GM12878 (cell line): Measurements from ENCODE around the gene C11orf91. TPM values are rescaled to one million over a fixed set of nuclear protein-coding genes. Genes with fewer than 3 reads are reported as not detected.

Experiments
- ATAC-seq: fragments of 200-7000 bp; cut with Tn5 transposase; 3 replicates; pipeline ENCODE4 v1.9.1; 2020; ENCODE audit warnings: mild to moderate bottlenecking, moderate library complexity
- BruUV-seq: library from RNA; stranded (reverse); fragments of 400-500 nt; replicated peaks from 2 replicates; lab custom pipeline; 2021; lab: Mats Ljungman, UMichigan
- CTCF ChIA-PET: fragments of 300-600 bp; sonication (Branson Sonifier 250); formaldehyde crosslinking; extraction: SDS; loops from one replicate; lab custom pipeline; 2021; ENCODE audit warnings: inconsistent platforms; lab: Yijun Ruan, JAX
- POLR2A ChIA-PET: fragments of 350-600 bp; formaldehyde crosslinking; extraction: SDS; loops from one replicate; lab custom pipeline; 2021; ENCODE audit warnings: inconsistent platforms; lab: Charles Lee
- RAD21 ChIA-PET: fragments of 300-600 bp; sonication (Branson Sonifier 250); formaldehyde crosslinking; loops from one replicate; lab custom pipeline; 2023; ENCODE audit warnings: antibody characterized with exemption; ENCODE audit not compliant: unreplicated experiment; lab: Charles Lee
- SMC1A ChIA-PET: fragments of 300-600 bp; sonication (Branson Sonifier 250); formaldehyde crosslinking; loops from one replicate; lab custom pipeline; 2023; ENCODE audit not compliant: unreplicated experiment, uncharacterized antibody; lab: Charles Lee
- DNase-seq: peaks from one replicate; pipeline ENCODE4 v3.0.0-alpha.2; 2011; ENCODE audit warnings: low read depth, low spot score
- FAIRE-seq: peaks from 3 replicates; lab custom pipeline; 2011; peaks lifted over from hg19 to GRCh38; lab: Jason Lieb, UNC
- H2AFZ ChIP-seq: 2 replicates; pipeline ENCODE4 v1.6.0; 2011; ENCODE audit warnings: low read depth, low read length, control low read depth; ENCODE audit not compliant: control insufficient read depth
- H3K27ac ChIP-seq: 2 replicates; pipeline ENCODE4 v1.5.1; 2011; ENCODE audit warnings: control low read depth; ENCODE audit not compliant: control insufficient read depth, insufficient read depth
- H3K27me3 ChIP-seq, 2 experiments: replicated peaks in 1 of 2; 2 replicates each; pipeline versions ENCODE4 v1.6.0 to v1.6.1; 2011; ENCODE audit warnings: low read length in 1 of 2; ENCODE audit not compliant: control insufficient read depth in 2 of 2, insufficient read depth in 2 of 2
- H3K36me3 ChIP-seq, 2 experiments: 2 replicates each; pipeline ENCODE4 v1.5.1; 2011; ENCODE audit warnings: low read length in 1 of 2; ENCODE audit not compliant: control insufficient read depth in 2 of 2, insufficient read depth in 2 of 2
- H3K4me1 ChIP-seq: 2 replicates; pipeline ENCODE4 v1.6.1; 2011; ENCODE audit warnings: mild to moderate bottlenecking, low read length, moderate library complexity, mixed read lengths; ENCODE audit not compliant: control insufficient read depth, insufficient read depth
- H3K4me2 ChIP-seq: 2 replicates; pipeline ENCODE4 v1.6.0; 2011; ENCODE audit warnings: control low read depth; ENCODE audit not compliant: control insufficient read depth, insufficient read depth
- H3K4me3 ChIP-seq: fragments of 200-600 bp; sonication (generic); 2 replicates; pipeline ENCODE4 v1.5.1; 2016
- H3K79me2 ChIP-seq: 2 replicates; pipeline ENCODE4 v1.6.0; 2011; ENCODE audit warnings: low read length; ENCODE audit not compliant: control insufficient read depth, insufficient read depth
- H3K9ac ChIP-seq: 2 replicates; pipeline ENCODE4 v1.8.0; 2011; ENCODE audit warnings: low read length, control low read depth, mixed read lengths; ENCODE audit not compliant: control insufficient read depth, insufficient read depth
- H3K9me3 ChIP-seq: replicated peaks from 3 replicates; pipeline ENCODE4 v1.5.1; 2011; ENCODE audit warnings: mild to moderate bottlenecking, low read length; ENCODE audit not compliant: control insufficient read depth, insufficient read depth
- H4K20me1 ChIP-seq: 2 replicates; pipeline ENCODE4 v1.6.0; 2011; ENCODE audit not compliant: control insufficient read depth, insufficient read depth
- CBFB ChIP-seq: IDR thresholded peaks from 2 replicates; pipeline ENCODE4 v1.6.1; 2016; ENCODE audit warnings: antibody characterized with exemption, low read depth
- CBX3 ChIP-seq: fragments of 200-600 bp; sonication (generic); IDR thresholded peaks from 2 replicates; pipeline ENCODE4 v1.6.1; 2016; ENCODE audit warnings: low read depth, borderline replicate concordance
- CTCF ChIP-seq, 3 experiments: IDR thresholded peaks in 2 of 3; conservative IDR thresholded peaks in 1 of 3; 2 replicates each; pipeline ENCODE4 v1.5.1; 2011; ENCODE audit warnings: low read depth in 3 of 3, low read length in 3 of 3, mild to moderate bottlenecking in 3 of 3, control low read depth in 2 of 3, moderate library complexity in 2 of 3, inconsistent platforms in 1 of 3, mixed read lengths in 1 of 3; ENCODE audit not compliant: control insufficient read depth in 2 of 3, insufficient read depth in 1 of 3; ENCODE audit errors: extremely low read depth in 1 of 3
- E2F4 ChIP-seq: IDR thresholded peaks from 2 replicates; pipeline ENCODE4 v1.6.1; 2012; ENCODE audit warnings: low read depth, low read length, improper control_type of control experiment
- EZH2 ChIP-seq: IDR thresholded peaks from 2 replicates; pipeline ENCODE4 v1.6.1; 2012; ENCODE audit warnings: low read depth, mild to moderate bottlenecking, control low read depth, inconsistent platforms, low read length, borderline replicate concordance; ENCODE audit not compliant: control insufficient read depth
- HDAC2 ChIP-seq: fragments of 200-600 bp; sonication (generic); IDR thresholded peaks from 2 replicates; pipeline ENCODE4 v1.6.1; 2017
- IRF3 ChIP-seq: fragments of 450-650 bp; IDR thresholded peaks from 2 replicates; pipeline ENCODE4 v1.6.1; 2014; ENCODE audit warnings: mild to moderate bottlenecking
- KLF5 ChIP-seq: fragments of 450-650 bp; IDR thresholded peaks from 2 replicates; pipeline ENCODE4 v1.6.1; 2014; ENCODE audit warnings: mild to moderate bottlenecking; ENCODE audit not compliant: partially characterized antibody
- LARP7 ChIP-seq: fragments of 450-650 bp; IDR thresholded peaks from 2 replicates; pipeline ENCODE4 v1.6.1; 2017; ENCODE audit warnings: mild to moderate bottlenecking
- MEF2B ChIP-seq: fragments of 450-650 bp; IDR thresholded peaks from 2 replicates; pipeline ENCODE4 v1.6.1; 2018; ENCODE audit warnings: mild to moderate bottlenecking, moderate library complexity; ENCODE audit not compliant: partially characterized antibody, poor library complexity, severe bottlenecking
- POLR2AphosphoS2 ChIP-seq: IDR thresholded peaks from 2 replicates; pipeline ENCODE4 v1.6.1; 2011; ENCODE audit warnings: low read depth, mild to moderate bottlenecking, low read length, improper control_type of control experiment, moderate library complexity
- SIN3A ChIP-seq: IDR thresholded peaks from 2 replicates; pipeline ENCODE4 v1.6.1; 2012; ENCODE audit warnings: low read depth, low read length, improper control_type of control experiment
- SIX5 ChIP-seq: IDR thresholded peaks from 2 replicates; pipeline ENCODE4 v1.6.1; 2011; ENCODE audit warnings: mild to moderate bottlenecking, low read depth, low read length, moderate library complexity; ENCODE audit not compliant: severe bottlenecking
- SMARCA5 ChIP-seq: fragments of 450-650 bp; IDR thresholded peaks from 2 replicates; pipeline ENCODE4 v1.6.1; 2017; ENCODE audit warnings: mild to moderate bottlenecking
- TAF1 ChIP-seq: IDR thresholded peaks from 2 replicates; pipeline ENCODE4 v1.6.1; 2011; ENCODE audit warnings: mild to moderate bottlenecking, low read depth, low read length, borderline replicate concordance
- ZBTB40 ChIP-seq: fragments of 450-650 bp; IDR thresholded peaks from 2 replicates; pipeline ENCODE4 v1.6.1; 2016; ENCODE audit warnings: mild to moderate bottlenecking, moderate library complexity, borderline replicate concordance
- ZSCAN29 ChIP-seq: fragments of 450-650 bp; IDR thresholded peaks from 2 replicates; pipeline ENCODE4 v1.6.1; 2017; ENCODE audit warnings: mild to moderate bottlenecking, moderate library complexity
- WGBS: methylation state at CpG from one replicate; pipeline ENCODE4 v1.1.6; 2016; ENCODE audit warnings: low lambda C conversion rate; ENCODE audit not compliant: insufficient replicate concordance, insufficient coverage; ENCODE audit errors: missing lambda C conversion rate; 5-methylcytosine and 5-hydroxymethylcytosine counted together
- in situ Hi-C: fragments of 300-500 bp; cut with MboI; formaldehyde crosslinking; loops from 9 replicates; pipeline ENCODE4 v1.14.3; 2018; ENCODE audit warnings: mixed read lengths
- intact Hi-C: fragments of 100-400 bp; cut with micrococcal nuclease; formaldehyde crosslinking; loops from one replicate; pipeline ENCODE4 v1.14.2; 2022; ENCODE audit not compliant: unreplicated experiment
- polyA plus RNA-seq, 11 experiments: library from polyadenylated mRNA; depleted of rRNA in 4 of 11; unstranded in 6 of 11; stranded (reverse) in 5 of 11; fragments of >200 nt; fragmentation: Nextera tagmentation in 4 of 11; fragmentation: Illumina TruSeq in 1 of 11; extraction: Ambion mirVana in 4 of 11; extraction: Trizol in 1 of 11; gene quantifications; 1 replicate in 1 of 11; 2 replicates in 10 of 11; pipeline versions ENCODE4 v1.2.1 to v1.2.3, GENCODE V29; 2011 to 2016; ENCODE audit warnings: inconsistent platforms in 2 of 11, missing spikeins in 2 of 11, low read depth in 1 of 11
- total RNA-seq, 4 experiments: library from RNA; depleted of rRNA in 3 of 4; stranded (reverse); fragments of >200 nt in 3 of 4; fragmentation: Illumina TruSeq in 1 of 4; extraction: Trizol in 1 of 4; gene quantifications; 2 replicates each; pipeline versions ENCODE4 v1.2.1 to v1.2.3, GENCODE V29; 2013 to 2021

Gene C11orf91
- total and polyA plus RNA-seq, 10 of the 15 experiments (the other 5 are each of a cell fraction or from before 2014, with no cell fraction given): not detected

GRCh38 chr11:33718440-33718839 is 17.8 kb upstream of the C11orf91 start:
- no TSS peak for BruUV-seq
- intact Hi-C loops: no loop called here
- Histone ChIP-seq H3K4me1 (peaks cover 10% of the 10 kb centered on the region), H4K20me1 (peaks cover 2% of the 10 kb centered on the region; the same call in 1 of the 2 replicates), H3K79me2 (peaks cover 12% of the 10 kb centered on the region), H3K36me3 (peaks cover 24 to 39% of the 10 kb centered on the region in 2 experiments; a peak in 3 of 4 replicates), H3K9me3 (no peaks in the 10 kb centered on the region), H2AFZ (no peak overlapping the region), H3K4me3 (no peak overlapping the region), H3K27me3 (no peaks in the 10 kb centered on the region), H3K9ac (no peak overlapping the region), H3K4me2 (no peak overlapping the region), H3K27ac (no peak overlapping the region)
- in situ Hi-C loops: no loop called here
- no peak for DNase-seq
- no peak for FAIRE-seq
- ChIA-PET RAD21 (interaction anchor here (8.6 kb wide), 1 partner anchor 24 kb away, joined by 158 read pairs; no protein-coding TSS in a partner anchor), CTCF (interaction anchor here (1.8 to 9.4 kb wide), 3 partner anchors 9 to 25 kb away, joined by 4 to 276 read pairs (median 21); no protein-coding TSS in a partner anchor), SMC1A (interaction anchor here (10.8 kb wide), 1 partner anchor 23 kb away, joined by 153 read pairs; no protein-coding TSS in a partner anchor), POLR2A (interaction anchor here (0.7 kb wide), 1 partner anchor 116 kb away, joined by 4 read pairs; no protein-coding TSS in a partner anchor)
- 75% methylated on average over 2 of the region's 2 CpGs for WGBS
- no peak for ATAC-seq
- TF ChIP-seq LARP7 (no peak), E2F4 (no peak), SIN3A (no peak), TAF1 (no peak), CBX3 (no peak), HDAC2 (no peak), ZBTB40 (no peak), EZH2 (no peak), SIX5 (no peak), CTCF (IDR thresholded peaks at IDR 0.05 in 2 of 3, conservative IDR thresholded peaks at IDR 0.05 in 1 of 3; ENCODE audit: control insufficient read depth in 2 of 3, extremely low read depth in 1 of 3, insufficient read depth in 1 of 3, low read depth in 3 of 3, low read length in 3 of 3) (no peak), IRF3 (no peak), ZSCAN29 (no peak), MEF2B (no peak), SMARCA5 (no peak), CBFB (no peak), POLR2AphosphoS2 (no peak), KLF5 (no peak)
